ENCODE measurements around the gene TEKT4.

TEKT4 gene

DNA sequence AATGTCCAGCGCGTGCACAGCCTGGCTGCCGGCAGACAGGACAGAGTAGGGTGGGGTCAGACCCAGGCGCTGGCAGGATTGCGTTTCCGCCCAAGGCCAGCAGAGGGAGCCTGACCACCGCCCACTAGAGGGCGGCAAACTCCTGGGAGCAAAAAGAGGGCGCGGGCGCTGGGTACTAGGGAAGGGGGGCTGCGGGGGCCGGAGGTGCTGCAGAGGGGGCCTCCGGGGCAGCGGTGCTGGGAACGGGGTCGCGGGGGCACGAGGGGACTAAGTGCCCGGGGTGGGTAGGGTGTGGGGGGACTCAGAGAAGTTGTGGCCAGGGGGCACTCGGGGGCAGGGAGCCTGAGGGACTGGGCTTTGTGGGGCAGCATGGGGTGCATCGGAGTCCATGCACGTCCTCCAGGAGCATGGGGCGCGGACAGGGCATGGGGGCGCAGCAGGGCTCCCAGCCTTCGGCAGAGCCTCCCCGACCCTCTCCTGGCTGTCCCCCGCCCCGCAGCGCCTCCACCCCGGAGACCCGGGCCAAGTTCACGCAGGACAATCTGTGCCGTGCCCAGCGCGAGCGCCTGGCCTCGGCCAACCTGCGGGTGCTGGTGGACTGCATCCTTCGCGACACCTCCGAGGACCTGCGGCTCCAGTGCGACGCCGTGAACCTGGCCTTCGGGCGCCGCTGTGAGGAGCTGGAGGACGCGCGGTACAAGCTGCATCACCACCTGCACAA lies 3.2 kb downstream of the TEKT4 start:
- TF ChIP-seq EGR1 (IDR thresholded peaks at IDR 0.05) (no peak), ZBTB7A (IDR thresholded peaks at IDR 0.05; ENCODE audit: low read depth) (peak; percentile 37; the same call in 1 of the 2 replicates), FOXM1 (IDR thresholded peaks at IDR 0.05; ENCODE audit: borderline replicate concordance, low read depth) (no peak), TCF12 (IDR thresholded peaks at IDR 0.05; ENCODE audit: low read depth) (no peak), YY1 (IDR thresholded peaks at IDR 0.05; ENCODE audit: low read depth) (no peak), TAF1 (IDR thresholded peaks at IDR 0.05; ENCODE audit: low read depth) (no peak), CEBPB (IDR thresholded peaks at IDR 0.05) (no peak), NFIC (IDR thresholded peaks at IDR 0.05) (no peak), RAD21 (IDR thresholded peaks at IDR 0.05; ENCODE audit: low read depth) (peak; percentile 85)
- TF ChIP-seq, protein P1, sequence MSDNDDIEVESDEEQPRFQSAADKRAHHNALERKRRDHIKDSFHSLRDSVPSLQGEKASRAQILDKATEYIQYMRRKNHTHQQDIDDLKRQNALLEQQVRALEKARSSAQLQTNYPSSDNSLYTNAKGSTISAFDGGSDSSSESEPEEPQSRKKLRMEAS (IDR thresholded peaks at IDR 0.05): peak; percentile 26; the same call in 1 of the 2 replicates
- TF ChIP-seq, protein P2, sequence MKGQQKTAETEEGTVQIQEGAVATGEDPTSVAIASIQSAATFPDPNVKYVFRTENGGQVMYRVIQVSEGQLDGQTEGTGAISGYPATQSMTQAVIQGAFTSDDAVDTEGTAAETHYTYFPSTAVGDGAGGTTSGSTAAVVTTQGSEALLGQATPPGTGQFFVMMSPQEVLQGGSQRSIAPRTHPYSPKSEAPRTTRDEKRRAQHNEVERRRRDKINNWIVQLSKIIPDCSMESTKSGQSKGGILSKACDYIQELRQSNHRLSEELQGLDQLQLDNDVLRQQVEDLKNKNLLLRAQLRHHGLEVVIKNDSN (IDR thresholded peaks at IDR 0.05): no peak
- TF ChIP-seq, protein P3, sequence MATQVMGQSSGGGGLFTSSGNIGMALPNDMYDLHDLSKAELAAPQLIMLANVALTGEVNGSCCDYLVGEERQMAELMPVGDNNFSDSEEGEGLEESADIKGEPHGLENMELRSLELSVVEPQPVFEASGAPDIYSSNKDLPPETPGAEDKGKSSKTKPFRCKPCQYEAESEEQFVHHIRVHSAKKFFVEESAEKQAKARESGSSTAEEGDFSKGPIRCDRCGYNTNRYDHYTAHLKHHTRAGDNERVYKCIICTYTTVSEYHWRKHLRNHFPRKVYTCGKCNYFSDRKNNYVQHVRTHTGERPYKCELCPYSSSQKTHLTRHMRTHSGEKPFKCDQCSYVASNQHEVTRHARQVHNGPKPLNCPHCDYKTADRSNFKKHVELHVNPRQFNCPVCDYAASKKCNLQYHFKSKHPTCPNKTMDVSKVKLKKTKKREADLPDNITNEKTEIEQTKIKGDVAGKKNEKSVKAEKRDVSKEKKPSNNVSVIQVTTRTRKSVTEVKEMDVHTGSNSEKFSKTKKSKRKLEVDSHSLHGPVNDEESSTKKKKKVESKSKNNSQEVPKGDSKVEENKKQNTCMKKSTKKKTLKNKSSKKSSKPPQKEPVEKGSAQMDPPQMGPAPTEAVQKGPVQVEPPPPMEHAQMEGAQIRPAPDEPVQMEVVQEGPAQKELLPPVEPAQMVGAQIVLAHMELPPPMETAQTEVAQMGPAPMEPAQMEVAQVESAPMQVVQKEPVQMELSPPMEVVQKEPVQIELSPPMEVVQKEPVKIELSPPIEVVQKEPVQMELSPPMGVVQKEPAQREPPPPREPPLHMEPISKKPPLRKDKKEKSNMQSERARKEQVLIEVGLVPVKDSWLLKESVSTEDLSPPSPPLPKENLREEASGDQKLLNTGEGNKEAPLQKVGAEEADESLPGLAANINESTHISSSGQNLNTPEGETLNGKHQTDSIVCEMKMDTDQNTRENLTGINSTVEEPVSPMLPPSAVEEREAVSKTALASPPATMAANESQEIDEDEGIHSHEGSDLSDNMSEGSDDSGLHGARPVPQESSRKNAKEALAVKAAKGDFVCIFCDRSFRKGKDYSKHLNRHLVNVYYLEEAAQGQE (IDR thresholded peaks at IDR 0.05; ENCODE audit: low read depth): no peak

DNA sequence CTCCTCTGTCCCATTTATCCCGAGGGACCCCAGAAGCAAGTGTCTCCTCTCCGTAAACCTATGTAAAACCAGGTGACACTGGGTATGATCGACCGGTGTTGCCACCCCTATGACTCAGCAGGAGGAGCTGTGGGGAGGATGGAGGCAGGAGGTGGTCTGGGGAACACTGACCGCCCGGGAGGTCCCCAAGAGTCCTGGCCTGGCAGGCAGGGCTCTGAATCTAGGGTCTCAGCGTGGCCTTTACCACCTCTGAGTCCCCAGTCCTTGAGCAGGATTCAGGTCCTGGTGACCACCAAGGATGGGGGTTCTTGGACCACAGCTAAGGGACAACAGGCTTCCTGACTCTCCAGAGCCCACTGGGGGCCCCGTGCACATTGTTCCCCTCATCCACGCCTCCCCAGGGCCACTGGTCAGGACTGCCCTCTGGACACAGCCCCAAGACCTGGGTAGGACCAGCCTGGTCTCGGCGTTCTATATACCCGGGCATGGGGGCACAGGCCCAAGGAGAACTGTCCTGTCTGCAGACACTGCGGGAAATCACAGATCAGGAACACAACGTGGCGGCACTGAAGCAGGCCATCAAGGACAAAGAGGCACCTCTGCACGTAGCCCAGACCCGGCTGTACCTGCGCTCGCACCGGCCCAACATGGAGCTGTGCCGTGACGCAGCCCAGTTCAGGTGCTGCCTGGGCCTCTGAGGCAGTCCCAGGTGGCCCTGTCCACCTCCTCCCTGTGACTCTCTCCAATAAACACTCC lies 4.0 kb downstream of the TEKT4 start:
- TF ChIP-seq, protein P2 (IDR thresholded peaks at IDR 0.05): no peak
- no peak for TF ChIP-seq EGR1 (IDR thresholded peaks at IDR 0.05)
- TF ChIP-seq TCF12 (IDR thresholded peaks at IDR 0.05; ENCODE audit: low read depth): no peak
- no peak for TF ChIP-seq TAF1 (IDR thresholded peaks at IDR 0.05; ENCODE audit: low read depth)
- TF ChIP-seq, protein P1 (IDR thresholded peaks at IDR 0.05): no peak
- TF ChIP-seq, protein P3 (IDR thresholded peaks at IDR 0.05; ENCODE audit: low read depth): no peak
- no peak for TF ChIP-seq ZBTB7A (IDR thresholded peaks at IDR 0.05; ENCODE audit: low read depth)
- TF ChIP-seq TEAD4 (IDR thresholded peaks at IDR 0.05): no peak

DNA sequence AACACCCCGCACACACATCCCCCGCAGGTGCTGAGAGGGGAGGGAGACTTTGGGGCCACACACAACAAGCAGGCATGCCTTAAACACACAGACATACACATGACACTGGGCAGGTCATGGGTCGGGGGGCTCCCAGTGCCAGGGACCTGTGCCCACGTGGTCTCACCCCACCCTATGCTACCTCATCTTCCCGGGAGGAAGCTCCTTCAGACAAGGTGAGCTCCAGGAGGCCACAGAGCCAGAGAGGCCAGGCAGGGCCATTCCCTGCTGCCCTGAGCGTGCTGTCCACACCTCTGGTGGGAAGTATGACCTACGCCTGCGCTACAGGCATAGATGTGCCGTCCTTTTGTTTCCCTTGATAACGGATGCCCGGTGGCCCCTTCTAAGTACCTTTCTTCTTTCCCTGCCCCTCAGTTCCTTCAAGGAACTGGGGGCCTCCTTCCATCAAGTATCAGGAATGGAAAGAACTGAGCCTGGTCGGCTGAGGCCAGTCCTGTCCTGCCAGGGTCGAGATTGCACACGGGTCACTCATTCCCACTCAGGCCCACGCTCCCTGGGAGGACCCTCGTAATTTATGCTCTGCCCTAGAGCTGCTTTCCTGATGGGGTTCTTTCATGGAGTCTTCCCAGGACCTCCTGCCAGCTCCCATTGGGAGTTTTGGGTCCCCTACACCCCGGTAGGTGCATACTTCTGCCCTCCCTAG lies 4.7 kb downstream of the TEKT4 start:
- TF ChIP-seq YY1 (IDR thresholded peaks at IDR 0.05; ENCODE audit: low read depth) (no peak), CREB1 (IDR thresholded peaks at IDR 0.05; ENCODE audit: low read depth) (no peak), EP300 (IDR thresholded peaks at IDR 0.05; ENCODE audit: borderline replicate concordance) (no peak), TCF12 (IDR thresholded peaks at IDR 0.05; ENCODE audit: low read depth) (no peak), EGR1 (IDR thresholded peaks at IDR 0.05) (no peak), TEAD4 (IDR thresholded peaks at IDR 0.05) (no peak), TAF1 (IDR thresholded peaks at IDR 0.05; ENCODE audit: low read depth) (no peak), FOXM1 (IDR thresholded peaks at IDR 0.05; ENCODE audit: borderline replicate concordance, low read depth) (no peak), NFIC (IDR thresholded peaks at IDR 0.05) (no peak), RAD21 (IDR thresholded peaks at IDR 0.05; ENCODE audit: low read depth) (no peak), ZBTB7A (IDR thresholded peaks at IDR 0.05; ENCODE audit: low read depth) (no peak), CEBPB (IDR thresholded peaks at IDR 0.05) (no peak)
- TF ChIP-seq, protein P2 (IDR thresholded peaks at IDR 0.05): no peak
- TF ChIP-seq, protein P3 (IDR thresholded peaks at IDR 0.05; ENCODE audit: low read depth): no peak
- TF ChIP-seq, protein P1 (IDR thresholded peaks at IDR 0.05): no peak
